GM21717 (cell line): ENCODE results near the gene TANGO6.

Experiments
- ATAC-seq: cut with Tn5 transposase; IDR thresholded peaks from one replicate; pipeline ENCODE4 v1.9.1; 2021; ENCODE audit warnings: mild to moderate bottlenecking, moderate library complexity; ENCODE audit not compliant: unreplicated experiment

TANGO6 gene

GRCh38 chr16:69088684-69089083 lies 245.4 kb downstream of the TANGO6 start:
- no peak for ATAC-seq

- no peak for ATAC-seq
Measured at GRCh38 chr16:69089091-69089910, 246.0 kb downstream of the TANGO6 start.

GRCh38 chr16:69093974-69094373 lies 250.6 kb downstream of the TANGO6 start:
- no peak for ATAC-seq

- ATAC-seq, result no peak
Measured at GRCh38 chr16:69094501-69094900, 251.2 kb downstream of the TANGO6 start.

- no peak for ATAC-seq
Measured at GRCh38 chr16:69095193-69095592, 251.9 kb downstream of the TANGO6 start.

GRCh38 chr16:69100071-69100691 lies 256.9 kb downstream of the TANGO6 start:
- no peak for ATAC-seq

GRCh38 chr16:69105501-69106361 lies 262.4 kb downstream of the TANGO6 start, which contains the start of gene HAS3:
HAS3 (plus strand) TSS chr16:69105653; CDS start chr16:69109396, 3,743 bp downstream.
- no peak for ATAC-seq

- no peak for ATAC-seq
Measured at GRCh38 chr16:69106491-69107315, 263.4 kb downstream of the TANGO6 start.

- ATAC-seq, result no peak
Measured at GRCh38 chr16:69107316-69107962, 264.1 kb downstream of the TANGO6 start.

GRCh38 chr16:69108064-69108904 lies 265.0 kb downstream of the TANGO6 start:
- no peak for ATAC-seq

GRCh38 chr16:69108905-69109252 lies 265.5 kb downstream of the TANGO6 start:
- ATAC-seq, result no peak

- no peak for ATAC-seq
Measured at GRCh38 chr16:69109486-69110270, 266.3 kb downstream of the TANGO6 start.

- ATAC-seq, result no peak
Measured at GRCh38 chr16:69110406-69110805, 267.1 kb downstream of the TANGO6 start.

GRCh38 chr16:69111216-69111875 lies 268.0 kb downstream of the TANGO6 start:
- ATAC-seq, result no peak

GRCh38 chr16:69111876-69112230 lies 268.5 kb downstream of the TANGO6 start:
- ATAC-seq, result no peak

GRCh38 chr16:69112285-69113129 lies 269.2 kb downstream of the TANGO6 start:
- ATAC-seq, result no peak

GRCh38 chr16:69113216-69113615 lies 269.9 kb downstream of the TANGO6 start:
- no peak for ATAC-seq
